Progenitor cell of endocrine pancreas (in vitro differentiated cells): Measurements from ENCODE around the gene AP2A2. TPM values are rescaled to one million over a fixed set of nuclear protein-coding genes. Genes with fewer than 3 reads are reported as not detected.

Experiments used
- DNase-seq: peaks from one replicate; pipeline ENCODE4 v3.0.0; 2021; ENCODE audit warnings: low spot score; ENCODE audit not compliant: unreplicated experiment
- H3K27ac Mint-ChIP-seq: 2 replicates; pipeline ENCODE4 v1.8.0; 2021; ENCODE audit warnings: mild to moderate bottlenecking, moderate library complexity, mixed read lengths
- H3K27me3 Mint-ChIP-seq: 2 replicates; pipeline ENCODE4 v1.8.0; 2021; ENCODE audit warnings: mixed read lengths
- H3K36me3 Mint-ChIP-seq: 2 replicates; pipeline ENCODE4 v1.8.0; 2022; ENCODE audit warnings: mixed read lengths; ENCODE audit not compliant: insufficient read depth
- H3K4me1 Mint-ChIP-seq: 2 replicates; pipeline ENCODE4 v1.8.0; 2021; ENCODE audit warnings: low read depth, mixed read lengths
- H3K4me3 Mint-ChIP-seq: 2 replicates; pipeline ENCODE4 v1.8.0; 2021; ENCODE audit warnings: low read depth, mild to moderate bottlenecking, moderate library complexity, mixed read lengths
- H3K9me3 Mint-ChIP-seq: 2 replicates; pipeline ENCODE4 v1.8.0; 2021; ENCODE audit warnings: low read depth, mixed read lengths
- CTCF ChIP-seq: fragments of 200-600 bp; sonication (generic); IDR thresholded peaks from one replicate; pipeline ENCODE4 v1.5.0; 2021; ENCODE audit warnings: antibody characterized with exemption, mild to moderate bottlenecking; ENCODE audit not compliant: unreplicated experiment
- total RNA-seq: library from RNA; stranded (reverse); gene quantifications from 2 replicates; pipeline ENCODE4 v1.2.1, GENCODE V29; 2021

AP2A2 gene
- total RNA-seq, 1 donor from 2014 or later: 88.8 TPM

- Mint-ChIP-seq H3K4me3 (no peak overlapping the region), H3K9me3 (peaks cover 11% of the 10 kb centered on the region)
These were observed 86.6 kb downstream of the AP2A2 start for GRCh38 chr11:1012291-1012690.

GRCh38 chr11:1012740-1013630, 87.3 kb downstream of the AP2A2 start:
- H3K27ac Mint-ChIP-seq: no peak overlapping the region
- H3K4me1 Mint-ChIP-seq: no peaks in the 10 kb centered on the region
- no peak overlapping the region for H3K4me3 Mint-ChIP-seq
- no peaks in the 10 kb centered on the region for H3K27me3 Mint-ChIP-seq
- peaks cover 17% of the 10 kb centered on the region for H3K9me3 Mint-ChIP-seq
- no peak for TF ChIP-seq CTCF
- H3K36me3 Mint-ChIP-seq: peaks cover 17% of the 10 kb centered on the region
- DNase-seq: no peak

More at GRCh38 chr11:1012291-1012690, 86.6 kb downstream of the AP2A2 start:
- no peak overlapping the region for H3K27ac Mint-ChIP-seq
- no peaks in the 10 kb centered on the region for H3K27me3 Mint-ChIP-seq
- H3K4me1 Mint-ChIP-seq: no peaks in the 10 kb centered on the region
- peaks cover 12% of the 10 kb centered on the region for H3K36me3 Mint-ChIP-seq
- TF ChIP-seq CTCF: no peak
- no peak for DNase-seq

GRCh38 chr11:1013631-1013935, 87.9 kb downstream of the AP2A2 start:
- TF ChIP-seq CTCF: no peak
- Mint-ChIP-seq H3K36me3 (peaks cover 20% of the 10 kb centered on the region), H3K4me3 (no peak overlapping the region), H3K27me3 (no peaks in the 10 kb centered on the region), H3K9me3 (peaks cover 17% of the 10 kb centered on the region), H3K4me1 (no peaks in the 10 kb centered on the region), H3K27ac (no peak overlapping the region)
- no peak for DNase-seq

GRCh38 chr11:1014276-1014675, 88.6 kb downstream of the AP2A2 start:
- Mint-ChIP-seq H3K36me3 (peaks cover 20% of the 10 kb centered on the region), H3K4me1 (no peaks in the 10 kb centered on the region), H3K9me3 (peaks cover 17% of the 10 kb centered on the region), H3K27me3 (no peaks in the 10 kb centered on the region), H3K27ac (no peak overlapping the region), H3K4me3 (no peak overlapping the region)
- DNase-seq: no peak
- no peak for TF ChIP-seq CTCF

GRCh38 chr11:1015064-1015463, 89.4 kb downstream of the AP2A2 start:
- Mint-ChIP-seq H3K4me3 (no peak overlapping the region), H3K4me1 (no peaks in the 10 kb centered on the region), H3K27me3 (no peaks in the 10 kb centered on the region), H3K27ac (no peak overlapping the region), H3K36me3 (peaks cover 20% of the 10 kb centered on the region), H3K9me3 (peaks cover 17% of the 10 kb centered on the region)
- TF ChIP-seq CTCF: no peak
- DNase-seq: no peak
